A673 (cell line): ENCODE measurements around the gene M1AP.

ENCODE experiments used
- EZH2 ChIP-seq: fragments of 200-600 bp; sonication (generic); IDR thresholded peaks from 2 replicates; pipeline ENCODE4 v1.6.1; 2017; ENCODE audit warnings: borderline replicate concordance, low read depth, mild to moderate bottlenecking, mixed read lengths, antibody characterized with exemption, low read length; ENCODE audit not compliant: poor library complexity, severe bottlenecking
- TF ChIP-seq, protein P1 (sequence below): fragments of 300-800, 200-600 bp; sonication (generic); conservative IDR thresholded peaks from 2 replicates; pipeline ENCODE4 v1.5.1; 2017; ENCODE audit warnings: low read depth, mild to moderate bottlenecking, antibody characterized with exemption, low read length, moderate library complexity, mixed read lengths

DNA sequence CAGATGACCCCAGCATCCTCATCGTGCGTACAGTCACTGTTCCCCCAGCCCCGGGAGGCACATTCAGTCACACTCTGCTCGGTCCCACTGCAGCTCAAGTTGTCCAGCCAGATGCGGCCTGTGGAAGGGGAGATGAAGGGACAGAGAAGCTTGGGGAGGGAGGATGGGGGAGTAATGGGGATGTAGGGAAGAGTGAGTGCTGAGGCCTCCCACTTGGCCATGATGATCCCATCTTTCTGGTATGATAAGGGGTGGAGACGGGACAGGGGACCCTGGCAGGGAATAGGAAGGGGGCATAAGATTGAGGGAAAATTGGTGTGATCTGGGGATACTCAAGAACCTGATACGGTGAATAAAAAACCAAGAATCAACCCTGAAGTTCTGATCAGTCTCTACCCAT lies 97.9 kb downstream of the M1AP start:
- TF ChIP-seq, protein P1, sequence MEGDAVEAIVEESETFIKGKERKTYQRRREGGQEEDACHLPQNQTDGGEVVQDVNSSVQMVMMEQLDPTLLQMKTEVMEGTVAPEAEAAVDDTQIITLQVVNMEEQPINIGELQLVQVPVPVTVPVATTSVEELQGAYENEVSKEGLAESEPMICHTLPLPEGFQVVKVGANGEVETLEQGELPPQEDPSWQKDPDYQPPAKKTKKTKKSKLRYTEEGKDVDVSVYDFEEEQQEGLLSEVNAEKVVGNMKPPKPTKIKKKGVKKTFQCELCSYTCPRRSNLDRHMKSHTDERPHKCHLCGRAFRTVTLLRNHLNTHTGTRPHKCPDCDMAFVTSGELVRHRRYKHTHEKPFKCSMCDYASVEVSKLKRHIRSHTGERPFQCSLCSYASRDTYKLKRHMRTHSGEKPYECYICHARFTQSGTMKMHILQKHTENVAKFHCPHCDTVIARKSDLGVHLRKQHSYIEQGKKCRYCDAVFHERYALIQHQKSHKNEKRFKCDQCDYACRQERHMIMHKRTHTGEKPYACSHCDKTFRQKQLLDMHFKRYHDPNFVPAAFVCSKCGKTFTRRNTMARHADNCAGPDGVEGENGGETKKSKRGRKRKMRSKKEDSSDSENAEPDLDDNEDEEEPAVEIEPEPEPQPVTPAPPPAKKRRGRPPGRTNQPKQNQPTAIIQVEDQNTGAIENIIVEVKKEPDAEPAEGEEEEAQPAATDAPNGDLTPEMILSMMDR: no peak
- no peak for TF ChIP-seq EZH2
